Fibroblast of mammary gland (primary cell): ENCODE measurements around the gene NKX2-2.

Source experiments
- DNase-seq: peaks from one replicate; pipeline ENCODE4 v3.0.0-alpha.2; 2010; ENCODE audit warnings: low read depth
- H3K4me3 ChIP-seq: 2 replicates; pipeline ENCODE4 v1.5.1; 2011; ENCODE audit warnings: low read depth, mild to moderate bottlenecking, low read length, moderate library complexity; ENCODE audit not compliant: control insufficient read depth
- CTCF ChIP-seq: conservative IDR thresholded peaks from 2 replicates; pipeline ENCODE4 v1.5.1; 2011; ENCODE audit warnings: low read depth, low read length, inconsistent platforms; ENCODE audit not compliant: control insufficient read depth, insufficient read depth

Gene NKX2-2

DNA sequence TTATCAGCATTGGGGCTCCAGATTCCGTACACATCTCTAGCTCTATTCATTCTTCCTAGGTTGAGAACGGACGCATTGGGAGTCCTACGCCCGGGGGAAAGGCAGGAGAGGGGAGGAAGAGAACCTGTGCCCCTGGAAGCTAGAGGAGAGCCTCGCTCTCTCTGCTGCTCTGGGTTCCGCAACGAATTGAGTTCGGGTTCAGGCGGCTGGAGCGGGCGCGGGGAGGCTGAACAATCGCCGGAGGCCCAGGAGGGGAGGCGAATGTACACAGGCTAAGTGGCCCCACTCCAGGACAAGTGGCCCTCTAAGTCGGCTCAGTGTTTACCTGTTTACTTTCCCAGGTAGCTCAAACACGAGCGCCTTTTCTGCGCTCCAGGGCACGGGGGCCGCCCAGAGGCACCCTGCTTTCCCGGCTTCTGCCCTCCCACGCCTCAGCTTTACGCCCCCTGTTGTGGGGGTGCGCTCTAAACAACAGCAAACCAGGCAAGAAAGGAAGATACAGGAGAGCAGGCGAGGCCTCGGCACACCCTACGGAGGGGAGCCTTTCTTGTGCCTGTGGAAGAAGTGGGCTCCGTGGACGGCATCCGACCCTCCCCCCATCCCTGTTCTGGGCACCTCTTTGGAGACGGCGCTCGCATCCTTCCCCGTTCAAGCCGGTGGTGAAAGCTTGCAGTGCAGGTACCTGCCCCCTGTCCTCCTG, 4.6 kb upstream of the NKX2-2 start:
- no peak for DNase-seq
- H3K4me3 ChIP-seq: no peak overlapping the region
- no peak for TF ChIP-seq CTCF

- no peak for TF ChIP-seq CTCF
- no peak for DNase-seq
- H3K4me3 ChIP-seq: no peak overlapping the region
Measured at GRCh38 chr20:21517566-21518277, 3.9 kb upstream of the NKX2-2 start.

DNA sequence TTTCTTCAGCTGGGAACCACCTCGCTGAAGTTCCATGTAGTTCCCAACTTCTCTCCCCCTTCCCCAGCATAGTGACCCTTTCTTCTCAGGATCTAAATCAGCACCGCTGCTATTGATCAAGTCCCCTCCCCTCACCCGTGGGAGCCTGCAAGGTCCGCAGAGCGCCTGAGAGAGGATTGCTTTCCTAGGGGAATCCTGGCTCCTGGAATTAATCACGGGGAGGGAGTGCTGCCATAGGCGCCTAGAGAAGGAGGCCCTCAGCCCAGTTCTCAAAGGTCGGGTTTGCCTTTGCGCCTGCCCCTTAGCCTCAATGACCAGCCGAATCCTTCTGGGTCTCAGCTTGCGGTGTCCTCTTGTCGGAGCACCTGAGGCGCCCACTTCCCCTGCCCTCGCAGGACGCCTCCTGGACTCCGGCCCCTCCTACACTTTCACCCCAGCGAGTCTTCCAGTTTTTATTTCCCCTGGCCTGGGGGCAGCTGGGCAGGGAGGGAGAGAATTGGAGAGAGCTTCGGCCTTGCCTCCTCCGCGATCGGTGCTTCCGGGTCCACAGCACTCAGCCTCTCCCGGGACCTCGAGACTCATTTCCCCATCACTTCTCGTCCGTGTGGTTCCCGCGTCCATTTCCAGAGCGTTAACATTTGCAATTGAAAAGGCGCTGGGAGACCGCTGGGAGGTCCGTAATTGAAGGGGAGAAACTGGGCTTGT, 3.1 kb upstream of the NKX2-2 start:
- TF ChIP-seq CTCF: no peak

GRCh38 chr20:21516180-21516567, 2.3 kb upstream of the NKX2-2 start:
- no peak for DNase-seq
- no peak overlapping the region for H3K4me3 ChIP-seq
- no peak for TF ChIP-seq CTCF

More for the DNA sequence above, 3.1 kb upstream of the NKX2-2 start:
- DNase-seq: no peak
- no peak overlapping the region for H3K4me3 ChIP-seq

- TF ChIP-seq CTCF: no peak
- no peak for DNase-seq
- no peak overlapping the region for H3K4me3 ChIP-seq
Measured at GRCh38 chr20:21515300-21516179, 1.7 kb upstream of the NKX2-2 start.
